Endodermal cell (in vitro differentiated cells): ENCODE results near the gene NPAS3. TPM values are rescaled to one million over a fixed set of nuclear protein-coding genes. Genes with fewer than 3 reads are reported as not detected.

Experiments used
- DNase-seq: peaks from one replicate; pipeline ENCODE4 v3.0.0-alpha.2; 2017
- H3K27ac ChIP-seq: 2 replicates; pipeline ENCODE4 v1.5.1; 2013; ENCODE audit warnings: mild to moderate bottlenecking, low read depth, low read length, moderate library complexity
- H3K27me3 ChIP-seq: 2 replicates; pipeline ENCODE4 v1.6.1; 2013; ENCODE audit warnings: mild to moderate bottlenecking, low read length, moderate library complexity; ENCODE audit not compliant: insufficient read depth, control insufficient read depth, poor library complexity, severe bottlenecking
- H3K36me3 ChIP-seq: 2 replicates; pipeline ENCODE4 v1.7.0; 2013; ENCODE audit warnings: mild to moderate bottlenecking, low read length, moderate library complexity; ENCODE audit not compliant: control insufficient read depth, insufficient read depth
- H3K4me1 ChIP-seq: one replicate; pipeline ENCODE4 v1.7.0; 2013; ENCODE audit warnings: low read length; ENCODE audit not compliant: control insufficient read depth, insufficient read depth
- H3K4me3 ChIP-seq: 2 replicates; pipeline ENCODE4 v1.5.1; 2013; ENCODE audit warnings: mild to moderate bottlenecking, low read length, moderate library complexity
- H3K9ac ChIP-seq: 2 replicates; pipeline ENCODE4 v1.6.1; 2013; ENCODE audit warnings: mild to moderate bottlenecking, low read length, moderate library complexity; ENCODE audit not compliant: poor library complexity, severe bottlenecking; ENCODE audit errors: extremely low read depth
- H3K9me3 ChIP-seq: 2 replicates; pipeline ENCODE4 v1.6.1; 2013; ENCODE audit warnings: mild to moderate bottlenecking, low read length, moderate library complexity; ENCODE audit not compliant: control insufficient read depth
- H3K27ac Mint-ChIP-seq: 2 replicates; pipeline ENCODE4 v1.8.0; 2020; ENCODE audit warnings: mixed read lengths
- H3K27me3 Mint-ChIP-seq: 2 replicates; pipeline ENCODE4 v1.8.0; 2021; ENCODE audit warnings: mild to moderate bottlenecking, mixed read lengths; ENCODE audit not compliant: insufficient read depth
- H3K36me3 Mint-ChIP-seq: 2 replicates; pipeline ENCODE4 v1.8.0; 2020; ENCODE audit warnings: low read depth, mixed read lengths
- H3K4me1 Mint-ChIP-seq: 2 replicates; pipeline ENCODE4 v1.8.0; 2020; ENCODE audit warnings: mixed read lengths
- H3K4me3 Mint-ChIP-seq: 2 replicates; pipeline ENCODE4 v1.8.0; 2020; ENCODE audit warnings: mild to moderate bottlenecking, moderate library complexity, mixed read lengths
- H3K9me3 Mint-ChIP-seq: 2 replicates; pipeline ENCODE4 v1.8.0; 2020; ENCODE audit warnings: mild to moderate bottlenecking, mixed read lengths
- CTCF ChIP-seq: fragments of 200-600 bp; sonication (generic); conservative IDR thresholded peaks from 2 replicates; pipeline ENCODE4 v1.5.0; 2021; ENCODE audit warnings: antibody characterized with exemption, mild to moderate bottlenecking
- WGBS, 2 experiments: methylation state at CpG; one replicate each; pipeline versions ENCODE4 v1.1.5 to v1.1.7; 2013; ENCODE audit warnings: missing lambda C conversion rate in 2 of 2, mixed read lengths in 1 of 2; ENCODE audit not compliant: insufficient coverage in 1 of 2, insufficient read length in 1 of 2; 5-methylcytosine and 5-hydroxymethylcytosine counted together
- total RNA-seq, 2 donors: library from RNA; stranded (reverse); fragmentation: NEBNext Ultra II Directional in 1 of 2; extraction: Animal tissue kit (Norgen Biotek cat#: 25700) in 1 of 2; gene quantifications; 2 replicates in 1 of 2; 3 replicates in 1 of 2; pipeline ENCODE4 v1.2.1, GENCODE V29; 2021

The NPAS3 gene
- total RNA-seq, 2 donors from 2014 or later: 1.4 to 1.6 TPM

- H3K4me1 ChIP-seq: peaks cover 3% of the 10 kb centered on the region
- no peaks in the 10 kb centered on the region for H3K36me3 Mint-ChIP-seq
- peaks cover 25% of the 10 kb centered on the region for H3K27me3 ChIP-seq
- H3K36me3 ChIP-seq: no peaks in the 10 kb centered on the region
- H3K27ac ChIP-seq: no peak overlapping the region
- no peak overlapping the region for H3K4me3 Mint-ChIP-seq
- WGBS, 2 experiments: 96 to 100% methylated on average over 3 of the region's 4 CpGs
- no peak overlapping the region for H3K4me3 ChIP-seq
- no peaks in the 10 kb centered on the region for H3K9me3 ChIP-seq
- H3K9me3 Mint-ChIP-seq: no peaks in the 10 kb centered on the region
- H3K27me3 Mint-ChIP-seq: peaks cover 23% of the 10 kb centered on the region
- H3K9ac ChIP-seq: no peak overlapping the region
- no peak overlapping the region for H3K27ac Mint-ChIP-seq
- DNase-seq: no peak
- TF ChIP-seq CTCF: no peak
- H3K4me1 Mint-ChIP-seq: peaks cover 3% of the 10 kb centered on the region
Observed at GRCh38 chr14:33461036-33461435, 522.4 kb downstream of the NPAS3 start.

- H3K36me3 Mint-ChIP-seq: no peaks in the 10 kb centered on the region
- Histone ChIP-seq H3K9me3 (no peaks in the 10 kb centered on the region), H3K4me1 (peaks cover 6% of the 10 kb centered on the region), H3K27ac (no peak overlapping the region), H3K9ac (no peak overlapping the region), H3K36me3 (no peaks in the 10 kb centered on the region), H3K27me3 (no peaks in the 10 kb centered on the region), H3K4me3 (no peak overlapping the region)
- H3K4me1 Mint-ChIP-seq: peaks cover 21% of the 10 kb centered on the region
- no peak overlapping the region for H3K27ac Mint-ChIP-seq
- DNase-seq: no peak
- H3K4me3 Mint-ChIP-seq: no peak overlapping the region
- peaks cover 4% of the 10 kb centered on the region for H3K27me3 Mint-ChIP-seq
- 80 to 90% methylated on average over 1 to 2 of the region's 2 CpGs for WGBS, 2 experiments
- no peaks in the 10 kb centered on the region for H3K9me3 Mint-ChIP-seq
- no peak for TF ChIP-seq CTCF
Observed at GRCh38 chr14:33463731-33464130, 525.1 kb downstream of the NPAS3 start.

- DNase-seq: no peak
- Histone ChIP-seq H3K36me3 (no peaks in the 10 kb centered on the region), H3K4me3 (no peak overlapping the region), H3K9ac (no peak overlapping the region), H3K4me1 (peaks cover 6% of the 10 kb centered on the region), H3K9me3 (no peaks in the 10 kb centered on the region), H3K27me3 (no peaks in the 10 kb centered on the region), H3K27ac (no peak overlapping the region)
- Mint-ChIP-seq H3K27ac (no peak overlapping the region), H3K4me1 (peaks cover 21% of the 10 kb centered on the region), H3K9me3 (no peaks in the 10 kb centered on the region), H3K27me3 (peaks cover 2% of the 10 kb centered on the region), H3K36me3 (no peaks in the 10 kb centered on the region), H3K4me3 (no peak overlapping the region)
- no peak for TF ChIP-seq CTCF
- WGBS, 2 experiments: 91 to 96% methylated on average over 7 to 10 of the region's 10 CpGs
Observed at GRCh38 chr14:33464254-33464962, 525.7 kb downstream of the NPAS3 start.
